ENCODE data around the gene OR56A5.

DNA sequence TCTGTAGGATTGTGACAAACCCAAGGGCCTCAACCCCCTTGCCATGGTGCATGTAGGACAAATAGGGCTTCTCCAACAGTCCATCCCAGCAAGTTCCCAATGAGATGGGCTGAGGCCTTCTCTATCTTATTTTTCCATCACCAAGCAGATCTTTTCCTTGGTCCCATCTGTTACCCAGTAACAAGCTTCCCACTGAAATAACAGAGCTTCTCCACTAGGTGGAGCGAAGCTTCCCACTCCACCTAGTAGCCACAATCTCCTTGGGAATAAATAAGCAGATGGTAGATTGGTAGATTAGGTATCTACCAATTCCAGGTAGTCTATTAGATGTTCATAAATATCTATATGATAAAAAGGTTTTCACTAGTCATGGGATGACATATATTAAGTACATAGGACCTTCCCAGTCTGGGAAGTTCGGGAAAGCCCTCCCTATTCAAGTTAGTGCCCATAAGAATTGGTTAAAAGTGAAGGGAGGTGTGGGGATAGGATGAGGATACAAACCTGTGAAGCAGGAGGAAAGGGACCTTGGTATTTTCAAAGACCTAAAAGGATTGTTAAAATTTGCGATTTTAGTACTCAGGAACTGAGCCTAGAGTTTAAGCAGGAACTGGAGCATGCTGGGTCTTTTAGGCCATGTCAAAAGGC lies 24.4 kb upstream of the OR56A5 start:
- TF ChIP-seq, protein P1, sequence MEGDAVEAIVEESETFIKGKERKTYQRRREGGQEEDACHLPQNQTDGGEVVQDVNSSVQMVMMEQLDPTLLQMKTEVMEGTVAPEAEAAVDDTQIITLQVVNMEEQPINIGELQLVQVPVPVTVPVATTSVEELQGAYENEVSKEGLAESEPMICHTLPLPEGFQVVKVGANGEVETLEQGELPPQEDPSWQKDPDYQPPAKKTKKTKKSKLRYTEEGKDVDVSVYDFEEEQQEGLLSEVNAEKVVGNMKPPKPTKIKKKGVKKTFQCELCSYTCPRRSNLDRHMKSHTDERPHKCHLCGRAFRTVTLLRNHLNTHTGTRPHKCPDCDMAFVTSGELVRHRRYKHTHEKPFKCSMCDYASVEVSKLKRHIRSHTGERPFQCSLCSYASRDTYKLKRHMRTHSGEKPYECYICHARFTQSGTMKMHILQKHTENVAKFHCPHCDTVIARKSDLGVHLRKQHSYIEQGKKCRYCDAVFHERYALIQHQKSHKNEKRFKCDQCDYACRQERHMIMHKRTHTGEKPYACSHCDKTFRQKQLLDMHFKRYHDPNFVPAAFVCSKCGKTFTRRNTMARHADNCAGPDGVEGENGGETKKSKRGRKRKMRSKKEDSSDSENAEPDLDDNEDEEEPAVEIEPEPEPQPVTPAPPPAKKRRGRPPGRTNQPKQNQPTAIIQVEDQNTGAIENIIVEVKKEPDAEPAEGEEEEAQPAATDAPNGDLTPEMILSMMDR (IDR thresholded peaks at IDR 0.05 in 8 of 11, conservative IDR thresholded peaks at IDR 0.05 in 3 of 11), result peak in 7 of 11 experiments; percentile 14 to 55 (median 43)
- TF ChIP-seq POLR2A (IDR thresholded peaks at IDR 0.05), result no peak
- no peak for TF ChIP-seq POLR2AphosphoS5 (IDR thresholded peaks at IDR 0.05)
